IMR-90 (cell line): ENCODE measurements around the gene ELP2.

Experiments used
- CEBPB ChIP-seq: IDR thresholded peaks from 2 replicates; pipeline ENCODE4 v1.6.1; 2012; ENCODE audit warnings: low read depth, low read length, improper control_type of control experiment
- CTCF ChIP-seq: conservative IDR thresholded peaks from 2 replicates; pipeline ENCODE4 v1.5.1; 2012; ENCODE audit warnings: mild to moderate bottlenecking, low read depth, low read length, improper control_type of control experiment
- MAFK ChIP-seq: IDR thresholded peaks from 2 replicates; pipeline ENCODE4 v1.6.1; 2012; ENCODE audit warnings: low read depth, low read length, improper control_type of control experiment
- MXI1 ChIP-seq: IDR thresholded peaks from 2 replicates; pipeline ENCODE4 v1.6.1; 2012; ENCODE audit warnings: low read depth, mild to moderate bottlenecking, low read length, moderate library complexity, borderline replicate concordance
- POLR2A ChIP-seq: IDR thresholded peaks from 2 replicates; pipeline ENCODE4 v1.6.1; 2012; ENCODE audit warnings: mild to moderate bottlenecking, low read depth, low read length
- RAD21 ChIP-seq: IDR thresholded peaks from 2 replicates; pipeline ENCODE4 v1.6.1; 2012; ENCODE audit warnings: low read length, improper control_type of control experiment
- RFX5 ChIP-seq: IDR thresholded peaks from 2 replicates; pipeline ENCODE4 v1.8.0; 2012; ENCODE audit warnings: low read depth, mild to moderate bottlenecking, low read length, moderate library complexity

GRCh38 chr18:36194600-36195315 lies 65.1 kb downstream of the ELP2 start:
- TF ChIP-seq CTCF (no peak), MAFK (no peak), RFX5 (no peak), POLR2A (no peak), CEBPB (no peak), MXI1 (no peak), RAD21 (no peak)
